Prostate gland (tissue), 2 donors: ENCODE measurements around the gene SLC43A3. TPM values are rescaled to one million over a fixed set of nuclear protein-coding genes. Genes with fewer than 3 reads are reported as not detected.

Experiments used
- DNase-seq: peaks from one replicate; pipeline ENCODE4 v3.0.0-alpha.2; 2019; ENCODE audit warnings: low spot score
- H3K27ac ChIP-seq, 2 donors: fragments of 200-600 bp; sonication (generic); 2 replicates each; pipeline ENCODE4 v1.5.1; 2017 to 2019
- H3K27me3 ChIP-seq: fragments of 200-600 bp; sonication (generic); replicated peaks from 2 replicates; pipeline ENCODE4 v1.5.1; 2019; ENCODE audit not compliant: insufficient read depth
- H3K36me3 ChIP-seq, 2 donors: fragments of 200-600 bp; sonication (generic); 1 replicate in 1 of 2; 2 replicates in 1 of 2; pipeline versions ENCODE4 v1.5.1 to v1.8.1; 2017 to 2019
- H3K4me1 ChIP-seq: fragments of 200-600 bp; sonication (generic); replicated peaks from 2 replicates; pipeline ENCODE4 v1.5.1; 2019
- H3K4me3 ChIP-seq, 2 donors: fragments of 200-600 bp; sonication (generic); 2 replicates each; pipeline ENCODE4 v1.5.1; 2017 to 2019
- H3K9me3 ChIP-seq: fragments of 200-600 bp; sonication (generic); 2 replicates; pipeline ENCODE4 v1.5.1; 2017
- CTCF ChIP-seq, 4 experiments: fragments of 200-600 bp in 2 of 4; fragments of 450-650 bp in 2 of 4; sonication (generic) in 2 of 4; IDR thresholded peaks; 1 replicate in 3 of 4; 2 replicates in 1 of 4; pipeline ENCODE4 v1.5.1; 2016 to 2019; ENCODE audit warnings: antibody characterized with exemption in 4 of 4, mild to moderate bottlenecking in 2 of 4, moderate library complexity in 2 of 4
- POLR2A ChIP-seq: fragments of 450-650 bp; IDR thresholded peaks from one replicate; pipeline ENCODE4 v1.6.1; 2016; ENCODE audit warnings: antibody characterized with exemption, mild to moderate bottlenecking
- POLR2AphosphoS5 ChIP-seq: sonication (generic); formaldehyde crosslinking; IDR thresholded peaks from one replicate; pipeline ENCODE4 v1.6.1; 2017; ENCODE audit warnings: antibody characterized with exemption
- WGBS: methylation state at CpG from one replicate; pipeline ENCODE4 v1.1.5; 2018; 5-methylcytosine and 5-hydroxymethylcytosine counted together
- intact Hi-C: fragments of 100-400 bp; cut with DNase I; formaldehyde crosslinking; loops from one replicate; pipeline ENCODE4 v1.14.2; 2022
- total RNA-seq, 2 donors: library from RNA; depleted of rRNA; stranded (reverse); fragments of >200 nt; gene quantifications; one replicate each; pipeline ENCODE4 v1.1.0, GENCODE V29; 2016

The SLC43A3 gene
- total RNA-seq, 2 donors from 2014 or later = 23.3 to 39.8 TPM

GRCh38 chr11:57387289-57388030 lies 39.5 kb downstream of the SLC43A3 start:
- Histone ChIP-seq H3K9me3 (no peaks in the 10 kb centered on the region), H3K4me1 (no peaks in the 10 kb centered on the region), H3K27ac (no peak overlapping the region), H3K27me3 (no peaks in the 10 kb centered on the region), H3K4me3 (no peak overlapping the region), H3K36me3 (no peaks in the 10 kb centered on the region)
- WGBS = 71% methylated on average over 16 of the region's 16 CpGs
- DNase-seq = no peak
- no peak for TF ChIP-seq POLR2AphosphoS5
- TF ChIP-seq CTCF (IDR thresholded peaks at IDR 0.05) = no peak
- no peak for TF ChIP-seq POLR2A
- intact Hi-C loops = no loop called here

- 65% methylated on average over 5 of the region's 5 CpGs for WGBS
- TF ChIP-seq CTCF (IDR thresholded peaks at IDR 0.05) (no peak), POLR2AphosphoS5 (no peak), POLR2A (no peak)
- intact Hi-C loops = no loop called here
Measured at GRCh38 chr11:57386178-57386940, 40.6 kb downstream of the SLC43A3 start.

GRCh38 chr11:57380975-57381374 lies 45.9 kb downstream of the SLC43A3 start, which contains the start of gene PRG3:
TSS of gene PRG3 (minus strand) at chr11:57381150. CDS start at chr11:57380708, 442 bp downstream.
- peaks cover 5% of the 10 kb centered on the region for H3K27me3 ChIP-seq
- TF ChIP-seq POLR2AphosphoS5 (no peak), POLR2A (no peak), CTCF (IDR thresholded peaks at IDR 0.05) (no peak)
- 65% methylated on average over 2 of the region's 2 CpGs for WGBS
- H3K4me3 ChIP-seq = no peak within 1 kb of the TSS
- no peaks in the 10 kb centered on the region for H3K9me3 ChIP-seq
- intact Hi-C loops = no loop called here
- no peak for DNase-seq
- H3K36me3 ChIP-seq = no peaks in the 10 kb centered on the region
- H3K4me1 ChIP-seq = no peaks in the 10 kb centered on the region
- no peak within 1 kb of the TSS for H3K27ac ChIP-seq

More at GRCh38 chr11:57386178-57386940, 40.6 kb downstream of the SLC43A3 start:
- Histone ChIP-seq H3K9me3 (no peaks in the 10 kb centered on the region), H3K4me3 (no peak overlapping the region), H3K27ac (no peak overlapping the region), H3K27me3 (no peaks in the 10 kb centered on the region), H3K4me1 (no peaks in the 10 kb centered on the region), H3K36me3 (no peaks in the 10 kb centered on the region)
- no peak for DNase-seq

- H3K27me3 ChIP-seq = peaks cover 5% of the 10 kb centered on the region
- no peak for TF ChIP-seq POLR2A
- TF ChIP-seq POLR2AphosphoS5 = no peak
- no peak for TF ChIP-seq CTCF (IDR thresholded peaks at IDR 0.05)
- intact Hi-C loops = no loop called here
- H3K4me3 ChIP-seq = no peak overlapping the region
- no peak overlapping the region for H3K27ac ChIP-seq
- DNase-seq = no peak
- no peaks in the 10 kb centered on the region for H3K9me3 ChIP-seq
- no peaks in the 10 kb centered on the region for H3K4me1 ChIP-seq
- no peaks in the 10 kb centered on the region for H3K36me3 ChIP-seq
- 38% methylated on average over 9 of the region's 10 CpGs for WGBS
Measured at GRCh38 chr11:57379732-57380131, 47.2 kb downstream of the SLC43A3 start.
